Activated gamma-delta T cell treated with anti-CD3 and anti-CD28 coated beads, Interleukin-2, amount 50 U/mL, for 16 hours (primary cell): ENCODE data around the gene DPYSL4.

Experiments
- DNase-seq: peaks from one replicate; pipeline ENCODE4 v3.0.0-alpha.2; 2020; ENCODE audit warnings: low read depth

The DPYSL4 gene

DNA sequence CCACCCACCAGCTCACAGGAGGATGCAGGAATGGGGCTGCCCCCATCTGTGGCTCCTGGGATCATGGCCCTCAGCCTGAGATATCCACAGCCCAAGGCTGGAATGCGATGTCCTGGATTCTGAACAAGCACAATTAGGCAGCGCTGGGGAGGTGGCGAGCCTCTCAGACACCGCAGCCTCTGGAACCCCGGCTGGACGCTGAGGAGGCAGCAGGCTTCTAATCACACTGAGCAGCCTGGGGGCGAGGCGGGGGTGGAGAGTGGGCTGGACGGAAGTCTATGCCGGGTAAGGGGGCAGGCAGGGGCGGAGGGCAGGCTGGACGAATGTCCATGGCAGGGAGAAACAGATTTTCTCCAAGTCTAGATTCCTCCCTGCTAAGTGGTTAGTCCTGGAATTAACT, 56.4 kb downstream of the DPYSL4 start:
- no peak for DNase-seq

DNA sequence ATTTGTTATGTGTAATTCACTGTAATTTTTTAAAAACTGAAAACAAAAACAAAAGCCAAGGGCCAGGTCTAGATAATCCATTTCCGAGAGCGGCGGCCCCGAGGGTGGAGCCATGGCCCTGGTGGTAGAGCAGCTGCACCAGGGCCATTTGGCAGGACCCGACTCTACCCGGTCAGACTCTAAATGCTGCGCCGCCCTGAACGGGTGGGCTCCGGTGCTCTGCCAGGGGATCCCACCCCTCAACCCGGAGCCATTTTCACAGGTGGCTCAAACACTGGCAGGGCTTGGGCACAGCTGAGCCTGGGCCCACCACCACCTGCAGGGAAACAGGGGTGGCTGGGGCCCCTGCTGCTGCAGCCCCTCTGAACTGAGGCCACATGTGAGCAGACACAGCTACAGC, 56.9 kb downstream of the DPYSL4 start:
- DNase-seq = no peak

DNA sequence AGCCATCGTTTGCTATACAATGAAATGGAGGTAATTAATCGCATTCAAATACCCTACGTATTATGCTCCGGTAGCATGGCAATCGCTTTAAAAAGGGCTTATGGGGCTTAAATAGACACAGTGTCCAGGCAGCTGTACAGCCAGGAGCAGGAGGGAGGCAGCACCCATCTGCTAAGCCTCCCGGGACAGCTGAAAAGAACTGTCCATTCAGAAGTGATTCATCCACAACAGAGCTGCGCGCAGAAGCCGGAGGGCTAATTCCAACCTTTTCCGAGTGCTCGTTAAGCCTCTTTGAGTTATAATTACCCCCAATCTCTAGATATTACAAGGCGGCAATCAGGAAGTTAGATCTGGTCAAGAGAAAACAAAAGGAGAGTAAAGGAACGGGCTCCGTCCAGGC, 58.3 kb downstream of the DPYSL4 start:
- no peak for DNase-seq

DNA sequence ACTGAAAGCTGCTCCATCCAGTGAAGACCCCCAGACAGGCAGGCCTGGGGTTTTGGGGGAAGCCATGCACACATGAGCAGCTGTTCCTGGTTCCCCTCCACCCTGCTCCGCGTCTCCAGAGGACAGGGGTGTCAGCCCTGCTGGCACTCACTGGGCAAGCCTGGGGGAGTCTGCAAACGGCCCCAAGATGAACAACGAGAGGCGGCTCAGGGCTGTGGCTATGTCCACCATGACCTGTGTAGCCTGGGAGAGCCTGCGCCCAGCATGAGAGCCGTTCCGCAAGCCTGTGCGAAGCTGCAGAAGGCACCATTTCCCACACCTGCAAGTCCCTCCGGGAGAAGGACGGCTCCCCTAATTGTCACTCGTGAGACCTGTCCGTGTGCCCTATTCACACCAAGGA, 59.5 kb downstream of the DPYSL4 start:
- no peak for DNase-seq

DNA sequence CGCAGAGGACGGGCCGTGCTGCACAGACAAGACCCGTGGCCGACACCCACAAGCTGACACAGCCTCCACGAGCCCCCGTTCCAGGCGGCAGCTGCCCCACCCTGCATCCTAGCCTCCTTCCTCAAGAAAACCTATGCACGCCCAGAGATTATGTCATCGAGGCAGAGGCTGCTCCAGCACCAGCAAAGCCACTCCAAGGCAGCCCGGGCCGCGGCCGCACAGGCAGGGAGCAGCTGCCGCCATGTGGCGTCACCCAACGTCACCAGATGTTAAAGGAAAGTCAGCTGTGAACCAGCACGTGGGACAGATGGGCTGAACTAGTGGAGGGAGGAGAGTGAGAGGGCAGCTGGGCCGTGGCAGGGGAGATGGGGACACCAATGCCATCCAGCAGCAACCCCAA, 61.2 kb downstream of the DPYSL4 start:
- DNase-seq = no peak

DNA sequence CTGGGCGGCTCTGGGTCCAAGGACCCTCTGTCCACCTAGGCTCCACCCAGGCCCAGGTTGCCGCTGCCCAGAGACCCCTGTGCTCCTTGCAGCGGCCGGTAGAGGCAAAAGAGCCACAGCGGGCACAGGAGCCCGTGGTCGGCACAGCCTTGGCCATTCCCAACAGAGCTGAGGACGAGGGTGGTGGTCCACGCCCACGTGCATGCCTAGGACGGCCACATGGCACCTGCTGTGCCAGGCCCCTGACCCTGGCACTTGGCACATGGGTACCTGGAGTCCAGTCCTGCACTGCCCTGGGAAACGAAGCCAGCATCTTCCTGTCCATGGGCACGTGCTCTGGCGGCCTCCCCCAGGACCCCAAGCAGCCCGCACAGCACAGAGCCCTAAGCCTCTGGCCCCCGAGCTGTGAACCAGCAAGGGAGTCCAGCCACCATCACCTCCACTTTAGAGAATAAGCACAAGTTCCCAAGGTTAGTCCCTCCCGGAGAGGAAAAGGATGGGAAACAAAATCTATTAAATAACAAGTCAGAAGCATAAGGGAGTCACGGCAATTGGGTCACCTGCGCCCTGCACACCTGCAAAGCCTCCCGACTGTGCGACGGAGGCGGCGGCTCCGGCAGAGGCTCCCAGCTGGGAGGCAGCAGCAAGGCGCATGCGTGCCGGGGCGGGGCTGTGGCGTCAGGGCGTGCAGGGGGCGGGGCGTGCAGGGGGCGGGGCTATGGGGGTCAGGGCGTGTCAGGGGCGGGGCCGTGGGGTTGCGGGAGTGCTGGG, 61.9 kb downstream of the DPYSL4 start:
- DNase-seq = no peak

DNA sequence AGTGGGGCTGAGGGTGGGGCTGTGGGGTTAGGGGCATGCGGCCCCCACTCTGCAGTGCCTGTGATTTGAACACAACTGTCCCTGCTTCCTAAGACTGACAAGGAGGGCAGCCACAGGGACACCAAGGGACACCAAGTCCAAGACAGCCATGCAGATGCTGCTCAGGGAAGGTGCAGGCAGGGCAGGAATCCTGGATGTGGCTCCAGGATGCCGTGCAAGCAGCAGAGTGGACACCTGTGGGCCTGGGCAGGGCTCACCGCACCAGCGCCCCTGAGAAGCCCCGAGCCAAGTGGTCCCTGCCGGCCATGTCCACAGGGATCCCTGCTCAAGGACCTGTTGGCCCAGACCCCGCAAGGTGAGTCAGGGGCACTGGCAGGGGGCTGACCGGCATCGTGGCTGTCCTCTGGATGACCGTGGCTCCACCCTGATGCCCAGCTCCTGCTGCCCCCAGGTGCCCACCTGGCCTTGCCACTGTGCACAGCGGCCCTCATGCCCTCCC, 62.5 kb downstream of the DPYSL4 start:
- no peak for DNase-seq

DNA sequence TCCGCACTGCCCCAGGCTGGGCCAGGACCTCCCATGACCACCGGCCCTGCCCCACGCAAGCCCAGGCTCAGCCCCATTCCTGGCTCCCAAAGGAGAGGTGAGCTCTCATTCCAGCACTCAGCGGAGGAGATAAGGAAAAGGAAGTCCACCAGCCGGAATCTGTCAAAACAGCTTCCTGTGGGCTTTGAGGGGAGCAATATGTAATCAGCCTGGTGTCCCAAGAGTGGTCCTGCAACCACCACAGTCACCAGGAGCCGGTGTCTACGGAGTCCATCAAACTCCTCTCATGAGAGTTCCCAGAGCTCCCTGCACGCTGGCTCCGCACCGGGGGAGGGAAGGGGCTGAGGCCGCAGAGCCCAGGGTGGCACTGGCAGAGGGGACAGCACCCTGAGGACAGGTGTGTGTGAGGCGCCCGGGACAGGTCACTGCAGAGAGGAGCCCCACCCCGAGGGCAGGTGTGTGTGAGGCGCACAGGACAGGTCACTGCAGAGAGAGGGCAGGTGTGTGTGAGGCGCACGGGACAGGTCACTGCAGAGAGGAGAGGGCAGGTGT, 63.2 kb downstream of the DPYSL4 start:
- no peak for DNase-seq

DNA sequence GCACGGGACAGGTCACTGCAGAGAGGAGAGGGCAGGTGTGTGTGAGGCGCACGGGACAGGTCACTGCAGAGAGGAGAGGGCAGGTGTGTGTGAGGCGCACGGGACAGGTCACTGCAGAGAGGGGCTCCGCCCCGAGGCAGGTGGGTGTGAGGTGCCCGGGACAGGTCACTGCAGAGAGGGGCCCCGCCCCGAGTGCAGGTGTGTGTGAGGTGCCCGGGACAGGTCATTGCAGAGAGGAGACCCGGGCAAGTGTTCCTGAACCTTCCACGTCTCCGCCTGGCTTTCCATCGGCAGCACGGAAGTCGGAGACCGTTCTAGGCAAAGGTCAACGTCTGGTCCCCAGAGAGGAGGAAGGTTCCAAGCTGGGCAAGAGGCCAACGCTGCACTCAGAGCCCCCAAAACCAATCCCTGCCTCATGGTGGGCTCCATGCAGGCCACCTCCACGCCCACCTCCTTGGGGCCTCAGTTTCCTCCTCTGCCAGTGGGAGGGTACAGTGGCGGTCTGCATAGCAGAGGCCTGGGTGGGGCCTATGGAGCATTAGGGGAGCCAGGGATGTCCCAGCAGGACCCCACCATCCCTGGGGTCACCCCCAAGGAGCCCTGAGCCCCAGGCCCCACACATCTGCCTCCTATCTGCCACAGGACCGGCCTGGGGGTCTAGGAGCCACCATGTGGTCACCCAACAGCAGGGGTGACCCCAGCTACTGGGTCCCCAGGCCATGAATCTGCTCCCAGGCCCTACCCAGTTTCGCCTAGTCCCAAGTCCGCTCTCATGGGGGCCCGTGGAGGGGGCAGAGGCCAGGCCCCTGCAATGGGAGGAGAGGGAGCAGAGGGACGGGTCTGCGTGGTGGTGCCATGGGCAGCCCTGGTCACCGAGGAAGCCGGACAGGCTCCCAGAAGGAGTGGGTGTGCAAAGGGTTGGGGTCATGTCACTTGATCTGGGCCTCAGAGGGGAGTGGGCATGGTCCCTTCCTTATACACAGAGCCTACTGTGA, 64.0 kb downstream of the DPYSL4 start:
- no peak for DNase-seq

DNA sequence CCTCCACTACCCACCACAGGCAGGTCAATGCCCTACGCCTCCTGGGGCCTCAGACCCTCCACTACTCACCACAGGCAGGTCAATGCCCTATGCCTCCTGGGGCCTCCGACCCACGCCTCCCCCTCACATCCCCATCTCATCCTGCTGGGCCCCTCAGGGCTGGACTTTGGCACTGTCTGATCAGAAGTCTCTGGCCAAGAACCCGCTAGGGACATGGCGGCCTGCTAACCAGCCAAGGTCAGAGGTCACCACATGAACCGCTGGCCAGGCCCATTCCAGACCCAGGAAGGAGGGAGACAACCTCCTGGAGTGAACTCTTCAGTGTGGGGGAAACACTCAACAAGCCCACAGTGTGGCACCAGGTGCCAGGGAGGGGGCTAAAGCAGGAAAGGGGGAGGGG, 65.2 kb downstream of the DPYSL4 start:
- DNase-seq = no peak

DNA sequence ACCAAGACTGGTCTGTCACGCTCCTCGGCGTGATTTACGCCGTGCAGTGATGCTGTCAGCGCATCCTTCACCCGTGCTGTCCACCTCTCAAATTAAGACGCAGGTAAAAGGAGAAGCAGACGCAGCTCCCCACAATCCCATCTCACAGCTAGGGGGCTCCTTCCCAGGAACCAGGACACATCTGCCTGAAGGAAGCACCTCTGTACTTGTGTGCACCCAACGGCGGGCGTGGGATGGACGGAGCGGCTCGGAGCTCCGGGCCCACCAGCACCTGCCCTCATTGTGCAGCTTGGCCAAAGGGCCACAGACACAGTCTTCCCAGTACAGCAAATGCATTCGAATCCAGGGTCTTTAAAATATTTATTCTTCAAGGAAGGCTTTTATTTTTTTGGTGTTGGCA, 65.7 kb downstream of the DPYSL4 start:
- DNase-seq = no peak

DNA sequence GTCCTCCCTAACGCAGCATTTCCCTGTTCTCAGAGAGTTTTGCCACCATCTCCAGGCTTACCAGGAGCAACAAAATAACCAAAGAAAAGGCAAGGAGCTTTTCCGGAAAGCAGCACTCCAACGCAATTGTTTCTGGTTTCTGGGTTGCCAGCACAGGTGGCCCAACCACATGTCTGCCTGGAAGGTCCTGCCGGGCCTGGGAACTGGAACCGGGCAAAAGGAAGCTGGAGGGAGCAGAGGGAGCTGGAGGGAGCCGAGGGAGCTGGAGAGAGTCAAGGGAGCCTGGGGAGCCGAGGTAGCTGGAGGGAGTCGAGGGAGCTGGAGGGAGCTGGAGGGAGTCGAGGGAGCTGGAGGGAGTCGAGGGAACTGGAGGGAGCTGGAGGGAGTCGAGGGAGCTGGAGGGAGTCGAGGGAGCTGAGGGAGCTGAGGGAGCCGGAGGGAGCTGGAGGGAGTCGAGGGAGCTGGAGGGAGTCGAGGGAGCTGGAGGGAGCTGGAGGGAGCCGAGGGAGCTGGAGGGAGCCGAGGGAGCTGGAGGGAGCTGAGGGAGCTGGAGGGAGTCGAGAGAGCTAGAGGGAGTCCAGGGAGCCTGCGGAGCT, 66.4 kb downstream of the DPYSL4 start:
- DNase-seq = no peak

DNA sequence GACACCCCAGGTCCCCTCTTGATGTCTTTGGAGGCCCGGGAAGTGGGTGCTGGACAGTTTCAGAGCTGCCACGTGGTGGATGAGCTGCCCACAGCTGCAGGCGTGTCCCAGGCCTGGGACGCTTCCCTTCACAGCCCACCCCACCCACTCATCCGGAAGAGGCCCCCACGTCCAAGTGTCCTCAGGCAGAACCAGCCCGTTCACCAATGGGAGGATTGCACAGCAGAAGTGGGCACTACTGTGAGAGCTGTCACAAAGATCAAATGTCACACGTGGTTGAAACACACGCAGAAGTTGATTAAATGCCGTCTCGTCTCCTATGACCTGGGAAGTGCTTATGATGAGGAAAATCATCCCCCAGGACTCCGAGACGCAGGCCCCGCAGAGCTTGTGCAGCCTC, 68.1 kb downstream of the DPYSL4 start:
- DNase-seq = no peak
